ENCODE data around the gene SEC11C. TPM values are rescaled to one million over a fixed set of nuclear protein-coding genes. Genes with fewer than 3 reads are reported as not detected.

Gene SEC11C
- total RNA-seq, 4 donors from 2014 or later: 20.5 to 26.4 (median 22.2) TPM

DNA sequence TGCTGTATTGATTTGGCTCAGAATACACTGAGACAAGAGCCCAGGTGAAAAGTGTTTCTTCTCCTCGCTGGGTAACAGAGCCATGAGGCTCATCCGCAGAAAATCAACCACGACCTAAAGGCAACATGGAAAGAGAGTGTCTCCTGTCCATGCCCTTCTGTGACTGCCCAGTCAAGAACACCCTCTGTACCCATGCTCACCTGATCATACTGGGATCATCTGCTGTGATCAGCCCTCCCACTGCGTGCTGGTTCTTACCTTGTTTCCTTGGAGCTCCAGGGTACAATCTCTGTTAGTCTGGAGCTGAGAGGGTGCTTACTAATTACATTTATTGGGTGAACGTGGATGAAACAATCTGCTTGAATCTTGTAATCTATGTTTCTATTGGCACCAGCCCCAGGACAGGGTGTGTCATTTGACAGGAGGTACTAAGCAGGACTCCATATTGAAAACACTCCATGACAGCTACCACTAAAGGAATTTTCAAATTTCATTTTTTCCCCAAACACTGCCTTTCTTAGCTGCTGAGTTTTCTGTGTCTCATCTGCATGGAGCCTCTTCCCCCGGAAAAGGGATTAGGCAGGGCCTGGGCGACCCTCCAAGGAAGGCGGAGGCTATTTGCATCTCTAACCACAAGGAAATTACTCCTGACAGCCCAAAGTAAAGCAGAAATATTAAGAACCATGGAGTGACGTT is 40.6 kb downstream of the SEC11C start:
- Histone ChIP-seq H3K4me3 (no peak overlapping the region), H3K36me3 (no peaks in the 10 kb centered on the region), H3K9me3 (no peaks in the 10 kb centered on the region), H3K27ac (replicated peaks in 1 of 4) (no peak overlapping the region), H3K27me3 (peaks cover 0 to 8% (median 0%) of the 10 kb centered on the region in 4 donors), H3K4me1 (no peaks in the 10 kb centered on the region)
- WGBS: 63% methylated on average over 9 of the region's 9 CpGs
- no peak for DNase-seq (ENCODE audit: extremely low spot score)
- TF ChIP-seq, protein P1, sequence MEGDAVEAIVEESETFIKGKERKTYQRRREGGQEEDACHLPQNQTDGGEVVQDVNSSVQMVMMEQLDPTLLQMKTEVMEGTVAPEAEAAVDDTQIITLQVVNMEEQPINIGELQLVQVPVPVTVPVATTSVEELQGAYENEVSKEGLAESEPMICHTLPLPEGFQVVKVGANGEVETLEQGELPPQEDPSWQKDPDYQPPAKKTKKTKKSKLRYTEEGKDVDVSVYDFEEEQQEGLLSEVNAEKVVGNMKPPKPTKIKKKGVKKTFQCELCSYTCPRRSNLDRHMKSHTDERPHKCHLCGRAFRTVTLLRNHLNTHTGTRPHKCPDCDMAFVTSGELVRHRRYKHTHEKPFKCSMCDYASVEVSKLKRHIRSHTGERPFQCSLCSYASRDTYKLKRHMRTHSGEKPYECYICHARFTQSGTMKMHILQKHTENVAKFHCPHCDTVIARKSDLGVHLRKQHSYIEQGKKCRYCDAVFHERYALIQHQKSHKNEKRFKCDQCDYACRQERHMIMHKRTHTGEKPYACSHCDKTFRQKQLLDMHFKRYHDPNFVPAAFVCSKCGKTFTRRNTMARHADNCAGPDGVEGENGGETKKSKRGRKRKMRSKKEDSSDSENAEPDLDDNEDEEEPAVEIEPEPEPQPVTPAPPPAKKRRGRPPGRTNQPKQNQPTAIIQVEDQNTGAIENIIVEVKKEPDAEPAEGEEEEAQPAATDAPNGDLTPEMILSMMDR (IDR thresholded peaks at IDR 0.05): no peak
- TF ChIP-seq POLR2AphosphoS5 (IDR thresholded peaks at IDR 0.05): no peak
- TF ChIP-seq POLR2A (IDR thresholded peaks at IDR 0.05; ENCODE audit: low read depth): no peak
- TF ChIP-seq EP300 (IDR thresholded peaks at IDR 0.05): no peak
- intact Hi-C loops (cut with DNase I): no loop called here

DNA sequence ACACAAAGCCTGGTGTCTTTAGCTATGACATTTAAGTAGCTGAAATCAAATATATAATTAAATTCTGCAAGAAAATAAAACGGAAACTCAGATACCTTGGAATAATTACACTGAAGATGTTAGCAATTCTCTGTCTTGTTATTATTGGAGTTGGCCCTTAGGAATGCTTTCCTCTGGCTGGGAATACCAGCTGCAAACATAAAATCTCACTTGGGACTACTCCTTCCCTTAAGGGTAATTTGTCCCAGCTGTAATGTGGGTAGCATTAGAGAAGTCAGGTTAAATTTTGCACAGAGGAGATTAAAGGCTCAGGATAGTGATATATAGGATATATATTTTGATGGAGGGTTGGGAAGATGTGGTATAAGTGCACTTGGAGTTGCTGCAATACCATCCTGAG is 43.0 kb downstream of the SEC11C start:
- TF ChIP-seq POLR2AphosphoS5 (IDR thresholded peaks at IDR 0.05) (no peak), EP300 (IDR thresholded peaks at IDR 0.05) (no peak), POLR2A (IDR thresholded peaks at IDR 0.05; ENCODE audit: low read depth) (no peak)
- H3K27ac ChIP-seq (replicated peaks in 1 of 4): no peak overlapping the region
- no peaks in the 10 kb centered on the region for H3K36me3 ChIP-seq
- no peak for DNase-seq (ENCODE audit: extremely low spot score)
- intact Hi-C loops (cut with DNase I): no loop called here
- WGBS: 93% methylated on average over 1 of the region's 1 CpG
- peaks cover 0 to 8% (median 0%) of the 10 kb centered on the region in 4 donors for H3K27me3 ChIP-seq
- H3K4me1 ChIP-seq: no peaks in the 10 kb centered on the region
- H3K4me3 ChIP-seq: no peak overlapping the region
- no peaks in the 10 kb centered on the region for H3K9me3 ChIP-seq

- no peaks in the 10 kb centered on the region for H3K4me1 ChIP-seq
- DNase-seq (ENCODE audit: extremely low spot score): no peak
- WGBS: 82% methylated on average over 2 of the region's 2 CpGs
- H3K4me3 ChIP-seq: no peak overlapping the region
- no peaks in the 10 kb centered on the region for H3K9me3 ChIP-seq
- no peaks in the 10 kb centered on the region for H3K36me3 ChIP-seq
- no peaks in the 10 kb centered on the region for H3K27me3 ChIP-seq
- intact Hi-C loops (cut with DNase I): no loop called here
- H3K27ac ChIP-seq (replicated peaks in 1 of 4): no peak overlapping the region
- TF ChIP-seq EP300 (IDR thresholded peaks at IDR 0.05) (no peak), POLR2A (IDR thresholded peaks at IDR 0.05; ENCODE audit: low read depth) (no peak), POLR2AphosphoS5 (IDR thresholded peaks at IDR 0.05) (no peak)
- TF ChIP-seq, protein P1 (IDR thresholded peaks at IDR 0.05): no peak
Observed at GRCh38 chr18:59189008-59189407, 49.3 kb downstream of the SEC11C start.

GRCh38 chr18:59189746-59190145 is 50.1 kb downstream of the SEC11C start:
- DNase-seq (ENCODE audit: extremely low spot score): no peak
- H3K36me3 ChIP-seq: no peaks in the 10 kb centered on the region
- no peaks in the 10 kb centered on the region for H3K9me3 ChIP-seq
- 81% methylated on average over 1 of the region's 1 CpG for WGBS
- TF ChIP-seq, protein P1 (IDR thresholded peaks at IDR 0.05): no peak
- TF ChIP-seq EP300 (IDR thresholded peaks at IDR 0.05) (no peak), POLR2AphosphoS5 (IDR thresholded peaks at IDR 0.05) (no peak), POLR2A (IDR thresholded peaks at IDR 0.05; ENCODE audit: low read depth) (no peak)
- H3K27me3 ChIP-seq: no peaks in the 10 kb centered on the region
- intact Hi-C loops (cut with DNase I): no loop called here
- H3K4me1 ChIP-seq: no peaks in the 10 kb centered on the region
- no peak overlapping the region for H3K4me3 ChIP-seq
- H3K27ac ChIP-seq (replicated peaks in 1 of 4): no peak overlapping the region

DNA sequence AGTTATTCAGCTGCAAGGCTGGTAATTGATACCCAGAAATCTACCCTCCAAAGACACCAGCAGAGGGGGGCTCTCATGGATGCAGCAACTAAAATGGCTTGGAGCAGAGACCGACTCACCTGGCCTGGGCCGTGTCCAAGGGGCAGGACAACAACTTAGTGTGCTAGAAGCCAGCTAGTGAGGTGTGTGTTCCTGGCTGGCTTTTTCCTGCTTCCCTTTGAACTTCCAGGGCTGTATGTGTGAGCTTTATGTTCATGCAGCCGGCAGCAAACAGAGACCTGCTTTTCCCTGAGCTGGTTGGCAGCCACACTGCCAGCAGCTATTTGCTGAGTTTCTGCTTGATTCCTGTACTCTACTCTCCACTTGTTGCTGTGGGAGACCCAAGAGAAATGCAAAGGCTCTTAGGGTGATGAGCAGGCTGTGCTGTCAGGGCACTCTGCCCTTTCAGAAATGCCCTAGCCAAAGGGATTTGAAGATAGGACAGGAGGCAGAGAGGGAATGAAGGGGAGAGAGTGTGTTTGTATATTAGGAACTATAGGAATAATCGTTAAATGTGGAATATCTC is 56.6 kb downstream of the SEC11C start:
- no peak for DNase-seq (ENCODE audit: extremely low spot score)
- Histone ChIP-seq H3K9me3 (no peaks in the 10 kb centered on the region), H3K27me3 (peaks cover 0 to 3% (median 0%) of the 10 kb centered on the region in 4 donors), H3K36me3 (no peaks in the 10 kb centered on the region), H3K27ac (replicated peaks in 1 of 4) (no peak overlapping the region), H3K4me3 (no peak overlapping the region), H3K4me1 (no peaks in the 10 kb centered on the region)
- TF ChIP-seq POLR2A (IDR thresholded peaks at IDR 0.05; ENCODE audit: low read depth) (no peak), EP300 (IDR thresholded peaks at IDR 0.05) (no peak), POLR2AphosphoS5 (IDR thresholded peaks at IDR 0.05) (no peak)
- TF ChIP-seq, protein P1 (IDR thresholded peaks at IDR 0.05): no peak
- 87% methylated on average over 3 of the region's 4 CpGs for WGBS
- intact Hi-C loops (cut with DNase I): no loop called here
